Posterior vena cava (tissue), 2 donors: ENCODE results near the gene HMGCS1. TPM values are rescaled to one million over a fixed set of nuclear protein-coding genes. Genes with fewer than 3 reads are reported as not detected.

ENCODE experiments used
- total RNA-seq, 2 donors: library from RNA; stranded (reverse); fragmentation: NEBNext Ultra II Directional; extraction: Animal tissue kit (Norgen Biotek cat#: 25700); gene quantifications; one replicate each; pipeline ENCODE4 v1.2.1, GENCODE V29; 2021
- donor health status: DM: yes; HTN: yes; CAD: no.
- donor health status: DM: yes; HTN: yes; CAD: no.

The HMGCS1 gene
- total RNA-seq, 2 donors from 2014 or later = 32.2 to 41.2 TPM

Other genes starting within 250 kb of the HMGCS1 start
- gene ZNF131, start 192.5 kb downstream of the HMGCS1 start, total RNA-seq = 10 to 100 TPM; 36.0 to 37.8 TPM
- gene NIM1K, start 121.2 kb downstream of the HMGCS1 start, total RNA-seq = under 1 TPM; 0.67 to 0.83 TPM
- 1 to 10 TPM; 4.0 to 4.8 TPM for gene CCL28, start 99.0 kb upstream of the HMGCS1 start, total RNA-seq
- 10 to 100 TPM; 13.2 to 14.6 TPM for gene TMEM267, start 170.5 kb upstream of the HMGCS1 start, total RNA-seq
- 1 to 10 TPM; 1.5 to 2.3 TPM for gene C5orf34, start 201.7 kb upstream of the HMGCS1 start, total RNA-seq
- gene PAIP1, start 243.7 kb upstream of the HMGCS1 start, total RNA-seq = 10 to 100 TPM; 65.4 to 81.6 TPM